Fibroblast of mammary gland (primary cell): Measurements from ENCODE around the gene BMF.
A peak's percentile ranks its signal among the peaks of the same experiment; 100 is the strongest.

ENCODE experiments used
- DNase-seq: peaks from one replicate; pipeline ENCODE4 v3.0.0-alpha.2; 2010; ENCODE audit warnings: low read depth
- H3K4me3 ChIP-seq: 2 replicates; pipeline ENCODE4 v1.5.1; 2011; ENCODE audit warnings: low read depth, mild to moderate bottlenecking, low read length, moderate library complexity; ENCODE audit not compliant: control insufficient read depth
- CTCF ChIP-seq: conservative IDR thresholded peaks from 2 replicates; pipeline ENCODE4 v1.5.1; 2011; ENCODE audit warnings: low read depth, low read length, inconsistent platforms; ENCODE audit not compliant: control insufficient read depth, insufficient read depth

Gene BMF

GRCh38 chr15:40106203-40107161 lies 2.2 kb downstream of the BMF start:
- TF ChIP-seq CTCF: no peak
- peak; percentile 53 for DNase-seq
- no peak overlapping the region for H3K4me3 ChIP-seq

- no peak for TF ChIP-seq CTCF
- no peak overlapping the region for H3K4me3 ChIP-seq
- no peak for DNase-seq
Measured at GRCh38 chr15:40105517-40106202, 3.0 kb downstream of the BMF start.

DNA sequence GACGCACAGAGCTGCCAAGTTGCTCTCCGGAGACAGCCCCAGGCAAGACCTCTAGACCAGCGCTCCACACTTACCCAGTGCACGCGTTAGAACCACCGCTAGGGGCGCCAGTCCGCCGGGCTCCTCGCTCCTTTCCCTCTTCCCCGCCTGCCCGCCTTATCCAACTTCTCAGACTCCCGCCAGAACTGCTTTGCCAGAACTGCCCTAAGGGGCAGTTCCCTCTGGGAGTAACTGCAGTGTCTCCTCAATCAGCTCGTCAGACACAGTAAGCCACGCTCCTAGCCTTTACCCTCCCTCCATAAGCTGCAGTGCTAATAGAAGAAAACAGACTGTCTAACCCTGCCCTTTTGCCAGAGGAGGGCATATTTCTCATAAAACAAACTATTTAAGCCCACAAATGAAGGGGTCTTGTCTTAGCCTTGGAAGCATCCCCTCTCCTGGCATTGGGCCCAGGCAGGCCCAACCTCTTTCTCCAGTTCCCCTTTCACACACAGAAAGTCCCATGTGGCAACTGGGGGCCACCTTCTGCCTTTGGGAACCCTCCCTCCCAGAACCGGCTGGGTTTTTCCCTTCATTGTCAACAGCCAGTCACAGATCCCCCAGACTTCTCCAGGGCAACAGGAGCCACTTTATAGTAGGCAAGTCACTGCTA lies 3.7 kb downstream of the BMF start:
- TF ChIP-seq CTCF: peak; percentile 85
- H3K4me3 ChIP-seq: no peak overlapping the region
- DNase-seq: peak; percentile 78

DNA sequence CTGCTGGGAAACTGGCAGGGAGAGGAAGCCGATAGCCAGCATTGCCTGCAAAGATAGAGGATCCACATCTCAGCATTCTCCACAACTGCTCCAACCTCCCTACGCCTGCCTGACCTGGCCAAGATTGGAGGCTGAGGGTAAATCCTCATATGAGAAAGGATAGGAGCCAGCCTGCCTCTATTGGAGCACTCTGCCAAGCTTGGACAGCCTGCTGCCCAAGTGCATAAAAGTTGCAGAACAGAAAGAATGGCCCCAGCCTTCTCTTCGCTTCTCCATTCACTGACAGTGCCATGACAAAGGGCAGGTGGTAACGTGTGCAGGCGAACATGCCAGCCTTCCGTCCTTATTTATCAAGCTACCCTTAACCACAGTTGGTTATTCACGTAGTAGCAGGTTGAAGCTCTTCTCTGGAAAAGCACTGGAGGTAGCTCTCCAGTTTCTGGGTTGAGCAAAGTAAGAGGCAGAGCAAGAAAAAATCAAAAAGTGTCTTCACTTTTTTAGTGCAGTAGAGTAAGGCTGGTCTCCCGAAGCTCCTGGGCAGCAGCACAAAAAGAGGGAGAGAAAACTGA lies 4.3 kb downstream of the BMF start:
- H3K4me3 ChIP-seq: no peak overlapping the region
- DNase-seq: no peak
- no peak for TF ChIP-seq CTCF

- H3K4me3 ChIP-seq: no peak overlapping the region
Measured at GRCh38 chr15:40103864-40104271, 4.8 kb downstream of the BMF start.

More at GRCh38 chr15:40103864-40104271, 4.8 kb downstream of the BMF start:
- TF ChIP-seq CTCF: no peak
- no peak for DNase-seq
